ENCODE results near the gene MYH13. TPM values are rescaled to one million over a fixed set of nuclear protein-coding genes. Genes with fewer than 3 reads are reported as not detected.

The MYH13 gene
- total and polyA plus RNA-seq, 9 of the 15 experiments (the other 6 are each of a cell fraction or from before 2014, with no cell fraction given): 0.01 TPM; not detected in 8

DNA sequence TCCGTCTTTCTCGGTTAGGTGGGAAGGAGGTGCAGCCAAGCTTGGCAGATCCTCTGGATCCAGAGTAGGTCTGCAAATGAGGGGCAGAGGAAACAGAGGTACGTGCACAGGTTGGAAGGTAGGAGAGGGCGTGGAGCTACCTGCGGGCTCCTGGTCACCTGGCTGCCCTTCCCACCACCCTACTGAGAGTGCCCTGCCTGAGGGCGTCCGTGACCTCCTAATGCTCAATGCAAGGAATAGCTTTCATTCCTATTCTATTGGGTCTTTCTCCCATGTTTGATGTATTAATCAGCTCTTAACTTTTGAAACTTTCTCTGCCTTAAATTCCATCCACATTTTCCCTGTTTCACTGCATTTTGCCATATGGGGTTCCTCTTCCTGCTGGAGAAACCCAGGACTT, 44.6 kb downstream of the MYH13 start:
- FAIRE-seq (no peak), ATAC-seq (no peak), DNase-seq (ENCODE audit: extremely low read depth in 1 of 4, low spot score in 3 of 4) (no peak)
- no peak overlapping the region for H3K4me2 ChIP-seq (ENCODE audit: insufficient read depth, low read length)
- no peak overlapping the region for H3K27ac ChIP-seq (ENCODE audit: extremely low read depth, low read depth, low read length)
- intact Hi-C loops (cut with micrococcal nuclease): no loop called here
- H3K9me3 ChIP-seq (replicated peaks; ENCODE audit: control insufficient read depth, insufficient read depth, low read depth, low read length): no peaks in the 10 kb centered on the region
- 28% methylated on average over 4 of the region's 7 CpGs for whole genome bisulfite sequencing (ENCODE audit: insufficient coverage, low coverage, missing lambda C conversion rate)
- ChIA-PET CTCF (ENCODE audit: low intra/inter-chr PET ratio) (interaction anchor here (0.7 to 2.1 kb wide), 2 partner anchors 286 to 288 kb away, joined by 3 to 17 read pairs; no protein-coding TSS in a partner anchor), POLR2A (no interaction called here)
- no peaks in the 10 kb centered on the region for H3K36me3 ChIP-seq (ENCODE audit: control insufficient read depth, insufficient read depth, low read length)
- no peaks in the 10 kb centered on the region for H3K27me3 ChIP-seq (ENCODE audit: control insufficient read depth in 2 of 2, insufficient read depth in 2 of 2, low read length in 2 of 2)
- H3K4me1 ChIP-seq (replicated peaks in 1 of 2; ENCODE audit: control insufficient read depth in 2 of 2, insufficient read depth in 2 of 2, low read length in 2 of 2): peaks cover 0 to 2% of the 10 kb centered on the region in 2 experiments; a peak in 2 of 5 replicates
- no peak overlapping the region for H3K4me3 ChIP-seq
- no peak overlapping the region for H3K9ac ChIP-seq (ENCODE audit: insufficient read depth in 1 of 2, low read depth in 2 of 2, low read length in 2 of 2)
- H3K79me2 ChIP-seq (ENCODE audit: control insufficient read depth, insufficient read depth, low read length): no peaks in the 10 kb centered on the region
- in situ Hi-C loops (cut with MboI): loop anchor here (10.0 kb wide), 1 partner anchor 287 kb away; no protein-coding TSS in a partner anchor
- TF ChIP-seq COPS2 (conservative IDR thresholded peaks at IDR 0.05) (no peak), EWSR1 (IDR thresholded peaks at IDR 0.05; ENCODE audit: borderline replicate concordance, low read depth, partially characterized antibody) (no peak)
- no peak overlapping the region for H2AFZ ChIP-seq (ENCODE audit: low read depth, low read length)
- no TSS peak for BruUV-seq (replicated peaks)
- H4K20me1 ChIP-seq (replicated peaks; ENCODE audit: control insufficient read depth, insufficient read depth, low read length): no peaks in the 10 kb centered on the region
- no peaks in the 10 kb centered on the region for H3K9me1 ChIP-seq (ENCODE audit: control insufficient read depth, insufficient read depth, low read length)

DNA sequence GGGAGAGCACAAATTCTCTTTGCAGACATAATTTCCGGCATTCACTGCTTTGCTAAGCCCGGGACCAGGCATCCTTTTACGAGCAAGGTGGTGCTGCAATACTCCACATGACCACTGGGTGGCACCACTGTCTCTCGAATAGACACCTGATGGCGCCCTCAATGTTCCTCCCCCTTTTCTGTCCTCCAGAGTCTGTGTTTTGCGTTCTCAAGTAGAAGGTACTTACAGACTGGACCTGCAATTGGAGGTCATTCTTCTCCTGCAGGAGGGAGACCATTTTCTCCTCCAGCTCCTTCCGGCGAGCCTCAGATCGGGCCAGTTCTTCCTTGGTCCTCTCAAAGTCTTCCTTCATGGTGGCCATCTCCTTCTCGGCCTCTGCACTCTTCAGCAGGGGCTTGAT, 45.2 kb downstream of the MYH13 start:
- Histone ChIP-seq H3K9ac (ENCODE audit: insufficient read depth in 1 of 2, low read depth in 2 of 2, low read length in 2 of 2) (no peak overlapping the region), H3K4me3 (no peak overlapping the region), H3K27me3 (ENCODE audit: control insufficient read depth in 2 of 2, insufficient read depth in 2 of 2, low read length in 2 of 2) (no peaks in the 10 kb centered on the region), H3K36me3 (ENCODE audit: control insufficient read depth, insufficient read depth, low read length) (no peaks in the 10 kb centered on the region), H2AFZ (ENCODE audit: low read depth, low read length) (no peak overlapping the region), H4K20me1 (replicated peaks; ENCODE audit: control insufficient read depth, insufficient read depth, low read length) (no peaks in the 10 kb centered on the region), H3K9me3 (replicated peaks; ENCODE audit: control insufficient read depth, insufficient read depth, low read depth, low read length) (no peaks in the 10 kb centered on the region), H3K4me2 (ENCODE audit: insufficient read depth, low read length) (no peak overlapping the region), H3K79me2 (ENCODE audit: control insufficient read depth, insufficient read depth, low read length) (no peaks in the 10 kb centered on the region), H3K27ac (ENCODE audit: extremely low read depth, low read depth, low read length) (no peak overlapping the region), H3K4me1 (replicated peaks in 1 of 2; ENCODE audit: control insufficient read depth in 2 of 2, insufficient read depth in 2 of 2, low read length in 2 of 2) (peaks cover 0 to 2% of the 10 kb centered on the region in 2 experiments; a peak in 2 of 5 replicates), H3K9me1 (ENCODE audit: control insufficient read depth, insufficient read depth, low read length) (no peaks in the 10 kb centered on the region)
- peak; percentile 88 for ATAC-seq
- no TSS peak for BruUV-seq (replicated peaks)
- 9% methylated on average over 7 of the region's 10 CpGs for WGBS (ENCODE audit: insufficient coverage, low coverage, missing lambda C conversion rate)
- intact Hi-C loops (cut with micrococcal nuclease): loop anchor here (1.0 kb wide), 1 partner anchor 287 kb away; no protein-coding TSS in a partner anchor
- CTCF ChIA-PET (ENCODE audit: low intra/inter-chr PET ratio): interaction anchor here (0.7 to 2.1 kb wide), 3 partner anchors 32 to 288 kb away, joined by 3 to 17 read pairs (median 4); no protein-coding TSS in a partner anchor
- peak; percentile 88 for FAIRE-seq
- peak; percentile 70 to 76 (median 76) for DNase-seq (ENCODE audit: extremely low read depth in 1 of 4, low spot score in 3 of 4)
- in situ Hi-C loops (cut with MboI): loop anchor here (10.0 kb wide), 1 partner anchor 287 kb away; no protein-coding TSS in a partner anchor
- POLR2A ChIA-PET: no interaction called here
- TF ChIP-seq, protein P1, sequence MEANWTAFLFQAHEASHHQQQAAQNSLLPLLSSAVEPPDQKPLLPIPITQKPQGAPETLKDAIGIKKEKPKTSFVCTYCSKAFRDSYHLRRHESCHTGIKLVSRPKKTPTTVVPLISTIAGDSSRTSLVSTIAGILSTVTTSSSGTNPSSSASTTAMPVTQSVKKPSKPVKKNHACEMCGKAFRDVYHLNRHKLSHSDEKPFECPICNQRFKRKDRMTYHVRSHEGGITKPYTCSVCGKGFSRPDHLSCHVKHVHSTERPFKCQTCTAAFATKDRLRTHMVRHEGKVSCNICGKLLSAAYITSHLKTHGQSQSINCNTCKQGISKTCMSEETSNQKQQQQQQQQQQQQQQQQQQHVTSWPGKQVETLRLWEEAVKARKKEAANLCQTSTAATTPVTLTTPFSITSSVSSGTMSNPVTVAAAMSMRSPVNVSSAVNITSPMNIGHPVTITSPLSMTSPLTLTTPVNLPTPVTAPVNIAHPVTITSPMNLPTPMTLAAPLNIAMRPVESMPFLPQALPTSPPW (CRISPR knock-in tag; IDR thresholded peaks at IDR 0.05): peak; percentile 67
- TF ChIP-seq KLF6 (CRISPR knock-in tag; IDR thresholded peaks at IDR 0.05; ENCODE audit: borderline replicate concordance) (no peak), RAD21 (CRISPR knock-in tag; conservative IDR thresholded peaks at IDR 0.05 in 1 of 2, IDR thresholded peaks at IDR 0.05 in 1 of 2) (peak; percentile 37 to 71)
- TF ChIP-seq, protein P2, sequence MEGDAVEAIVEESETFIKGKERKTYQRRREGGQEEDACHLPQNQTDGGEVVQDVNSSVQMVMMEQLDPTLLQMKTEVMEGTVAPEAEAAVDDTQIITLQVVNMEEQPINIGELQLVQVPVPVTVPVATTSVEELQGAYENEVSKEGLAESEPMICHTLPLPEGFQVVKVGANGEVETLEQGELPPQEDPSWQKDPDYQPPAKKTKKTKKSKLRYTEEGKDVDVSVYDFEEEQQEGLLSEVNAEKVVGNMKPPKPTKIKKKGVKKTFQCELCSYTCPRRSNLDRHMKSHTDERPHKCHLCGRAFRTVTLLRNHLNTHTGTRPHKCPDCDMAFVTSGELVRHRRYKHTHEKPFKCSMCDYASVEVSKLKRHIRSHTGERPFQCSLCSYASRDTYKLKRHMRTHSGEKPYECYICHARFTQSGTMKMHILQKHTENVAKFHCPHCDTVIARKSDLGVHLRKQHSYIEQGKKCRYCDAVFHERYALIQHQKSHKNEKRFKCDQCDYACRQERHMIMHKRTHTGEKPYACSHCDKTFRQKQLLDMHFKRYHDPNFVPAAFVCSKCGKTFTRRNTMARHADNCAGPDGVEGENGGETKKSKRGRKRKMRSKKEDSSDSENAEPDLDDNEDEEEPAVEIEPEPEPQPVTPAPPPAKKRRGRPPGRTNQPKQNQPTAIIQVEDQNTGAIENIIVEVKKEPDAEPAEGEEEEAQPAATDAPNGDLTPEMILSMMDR (IDR thresholded peaks at IDR 0.05 in 2 of 3, conservative IDR thresholded peaks at IDR 0.05 in 1 of 3; ENCODE audit: insufficient read depth in 2 of 3, low read depth in 1 of 3, low read length in 3 of 3): peak; percentile 71 to 86 (median 80)
